ENCODE measurements around the gene LHFPL4.
"Not testable (repeated sequence)": the region's sequence is repeated elsewhere in the genome, so short reads cannot be mapped to it uniquely, and the experiment has no call there.

Gene LHFPL4

DNA sequence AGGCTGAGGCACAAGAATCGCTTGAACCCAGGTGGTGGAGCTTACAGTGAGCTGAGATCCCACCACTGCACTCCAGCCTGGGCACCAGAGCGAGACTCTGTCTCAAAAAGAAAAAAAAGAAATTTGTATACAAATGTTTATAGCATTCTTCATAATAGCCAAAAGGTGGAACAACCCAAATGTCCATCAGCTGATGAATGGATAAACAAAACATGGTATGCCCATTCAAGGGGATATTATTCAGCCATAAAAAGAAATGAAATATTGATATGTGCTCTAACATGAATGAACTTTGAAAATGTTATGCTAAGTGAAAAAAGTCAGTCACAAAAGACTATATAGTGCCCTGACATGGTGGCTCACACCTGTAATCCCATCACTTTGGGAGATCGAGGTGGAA, 11.4 kb downstream of the LHFPL4 start:
- no peak for DNase-seq

DNA sequence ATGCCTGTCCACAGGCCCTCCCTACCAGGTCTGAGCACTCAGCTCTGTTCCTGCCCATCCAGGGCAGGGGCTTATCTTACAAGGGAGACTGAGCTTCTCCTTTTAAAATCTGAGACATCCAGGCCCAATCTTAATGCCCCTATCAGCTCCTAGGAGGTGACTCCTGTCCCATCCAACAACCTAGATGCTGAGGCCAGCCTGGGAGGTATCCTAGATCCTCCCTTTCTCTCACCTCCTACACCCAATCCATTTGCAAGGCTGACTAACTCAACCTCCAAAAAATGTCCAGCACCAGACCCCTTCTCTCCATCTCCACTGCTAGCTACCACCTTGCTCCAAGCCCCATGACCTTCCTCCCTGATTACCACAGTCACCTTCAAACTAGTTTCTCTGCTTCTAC, 17.4 kb downstream of the LHFPL4 start:
- no peak for DNase-seq

DNA sequence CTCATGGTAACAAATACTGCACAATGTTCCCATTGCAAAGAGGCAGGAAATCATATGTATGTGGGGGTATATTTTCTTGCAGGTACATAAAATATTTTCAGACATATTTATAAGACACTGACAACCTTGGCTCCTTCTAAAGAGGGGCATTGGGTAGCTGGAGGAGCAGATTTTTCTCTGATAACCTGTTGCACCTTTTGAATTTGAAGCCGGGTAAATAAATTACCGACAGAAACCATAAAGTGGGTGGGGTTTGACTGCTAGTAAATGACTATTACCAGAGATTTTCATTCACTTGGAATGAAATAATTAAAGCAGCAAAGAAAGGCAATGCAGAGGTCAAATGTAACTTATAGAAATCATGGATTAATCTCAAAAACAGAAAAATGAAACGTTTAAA, 19.2 kb downstream of the LHFPL4 start:
- no peak for DNase-seq

DNA sequence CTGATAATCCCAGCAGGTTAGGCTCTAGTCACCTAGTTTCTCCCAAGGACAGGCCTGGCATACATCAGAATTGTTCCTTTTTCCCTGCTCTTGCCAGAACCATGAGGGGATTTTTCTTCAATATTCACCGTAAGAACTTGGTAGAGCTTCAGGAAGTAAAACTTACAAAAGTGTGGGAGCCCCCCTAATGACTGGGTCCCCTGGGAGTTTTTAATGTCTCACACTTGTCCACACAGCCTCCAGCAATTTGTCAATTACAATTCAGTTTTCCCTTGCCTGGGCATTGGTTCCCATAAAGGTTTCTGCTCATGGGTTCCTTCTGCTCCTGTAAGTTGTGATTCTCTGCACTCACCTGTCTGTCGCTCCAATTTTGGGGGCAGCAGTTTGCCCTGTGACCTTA, 28.5 kb downstream of the LHFPL4 start:
- DNase-seq: no peak

DNA sequence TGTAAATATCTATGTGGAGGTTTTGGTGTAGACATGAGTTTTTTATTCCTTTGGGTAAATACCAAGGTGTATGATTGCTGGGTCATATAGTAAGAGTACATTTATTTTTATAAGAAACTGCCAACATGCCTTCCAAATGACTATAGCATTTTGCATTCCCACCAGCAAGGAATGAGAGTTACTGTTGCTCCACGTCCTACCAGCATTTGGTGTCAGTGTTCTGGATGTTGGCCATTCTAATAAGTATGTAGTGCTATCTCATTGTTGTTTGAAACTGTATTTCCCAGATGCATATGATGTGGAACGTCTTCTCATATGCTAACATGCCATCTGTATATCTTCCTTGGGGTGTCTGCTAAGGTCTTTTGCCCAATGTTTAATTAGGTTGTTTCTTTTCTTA, 38.7 kb downstream of the LHFPL4 start:
- no peak for DNase-seq

DNA sequence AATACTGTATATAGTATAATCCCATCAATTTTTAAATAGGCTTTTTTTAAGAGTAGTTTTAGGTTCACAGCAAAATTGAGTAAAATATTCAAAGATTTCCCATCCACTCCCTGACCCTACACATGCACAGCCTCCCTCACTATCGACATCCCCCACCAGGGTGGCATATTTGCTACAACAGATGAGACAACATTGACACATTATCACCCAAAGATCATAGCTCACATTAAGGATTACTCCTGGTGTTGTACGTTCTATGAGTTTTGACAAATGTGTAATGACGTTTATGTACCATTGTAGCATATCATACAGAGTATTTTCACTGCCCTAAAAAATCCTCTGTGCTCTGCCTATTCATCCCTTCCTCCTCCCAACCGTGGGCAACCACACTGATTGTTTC, 39.3 kb downstream of the LHFPL4 start:
- DNase-seq: no peak

DNA sequence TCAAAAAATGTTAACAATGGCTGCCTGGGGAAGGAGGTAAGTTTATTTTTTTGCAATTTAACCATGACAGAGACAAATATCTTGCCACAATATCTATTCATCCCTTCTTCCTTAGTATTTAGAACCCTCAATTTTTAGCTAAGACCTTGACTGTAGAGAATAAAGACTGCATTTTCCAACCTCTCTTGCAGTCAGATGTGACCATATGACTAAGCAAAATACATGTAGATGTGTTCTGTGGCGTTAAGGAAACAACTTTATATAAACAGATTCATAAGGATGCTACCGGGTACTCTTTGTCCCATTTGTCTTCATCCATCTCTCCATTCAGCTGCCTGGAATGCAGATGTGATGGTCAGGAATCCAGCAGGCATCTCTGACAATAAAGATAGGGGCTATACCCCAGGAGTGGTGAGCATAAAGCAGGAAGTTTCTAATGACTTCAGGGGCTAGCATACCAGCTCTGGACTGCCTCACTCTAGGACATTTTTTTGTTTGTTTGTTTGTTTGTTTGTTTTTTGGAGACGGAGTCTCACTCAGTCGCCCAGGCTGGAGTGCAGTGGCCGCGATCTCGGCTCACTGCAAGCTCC, 41.1 kb downstream of the LHFPL4 start:
- DNase-seq: no peak

DNA sequence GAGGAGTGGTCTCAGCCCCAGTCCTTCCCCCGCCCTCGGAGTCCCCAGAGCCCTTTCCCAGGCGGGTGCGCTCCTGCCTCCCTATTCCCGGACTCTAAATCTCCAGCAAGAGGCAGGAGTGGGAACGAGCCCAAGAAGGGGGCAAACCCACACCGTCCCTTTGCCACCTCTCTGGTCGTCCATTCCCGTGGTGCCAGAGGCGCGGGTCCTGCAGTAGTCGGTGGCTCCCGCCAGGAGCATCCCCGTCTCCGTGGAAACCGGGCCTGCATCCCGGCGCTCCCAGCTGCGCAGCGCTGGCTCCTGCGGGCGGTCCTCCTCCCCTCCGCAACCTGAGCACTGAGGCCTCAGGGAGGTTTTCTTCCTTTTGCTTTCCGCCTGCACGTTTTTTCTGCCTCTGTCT, 44.8 kb downstream of the LHFPL4 start:
- peak in 13 of 51 donors; percentile 5 to 32 (median 15) for DNase-seq

DNA sequence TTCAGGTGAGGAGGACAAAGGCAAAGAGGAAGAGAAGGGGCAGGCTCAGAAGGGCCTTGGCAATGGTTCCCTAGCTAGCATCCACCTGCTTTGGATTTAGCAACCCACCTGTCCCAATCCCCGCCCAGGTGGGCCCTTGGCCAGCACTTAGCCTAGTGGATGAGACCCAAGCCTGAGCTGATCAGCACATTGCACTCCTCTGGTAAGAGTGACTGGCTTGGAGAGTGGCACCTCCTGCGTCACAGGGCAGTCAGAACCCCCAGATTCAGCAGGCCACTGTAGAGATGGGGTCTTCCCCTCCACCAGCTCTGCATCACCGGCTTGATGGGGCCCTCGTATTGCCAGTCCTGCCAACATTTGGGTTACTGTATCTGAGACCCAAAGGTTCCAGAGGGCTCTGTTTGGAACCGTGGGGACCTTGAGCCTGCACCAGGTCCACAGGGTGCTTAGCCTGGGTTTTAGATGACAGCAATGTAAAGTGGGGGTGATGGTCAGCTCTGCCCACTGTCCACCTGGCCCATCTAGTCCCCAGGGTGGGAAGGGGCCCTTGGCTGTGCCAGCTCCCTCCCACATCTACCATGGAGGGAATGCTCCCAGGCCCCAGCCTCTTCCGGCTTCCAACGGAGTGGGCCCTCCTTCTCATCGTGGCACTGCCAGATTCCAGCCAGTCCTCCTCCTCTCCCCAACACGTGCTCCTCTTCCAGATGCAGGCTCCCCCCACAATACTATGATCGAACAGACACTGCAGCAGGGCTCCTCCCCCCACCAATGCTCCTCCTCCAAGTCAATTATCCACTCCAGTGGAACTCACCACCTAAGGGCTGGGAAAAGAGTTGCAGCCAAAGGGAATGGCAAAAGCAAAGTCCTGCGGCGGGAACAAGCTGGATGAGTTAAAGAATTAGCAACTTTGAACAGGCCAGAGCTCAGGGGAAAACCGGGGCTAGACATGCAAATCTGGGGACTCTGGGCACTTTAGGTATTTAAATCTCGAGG, 45.7 kb downstream of the LHFPL4 start:
- DNase-seq: no peak

DNA sequence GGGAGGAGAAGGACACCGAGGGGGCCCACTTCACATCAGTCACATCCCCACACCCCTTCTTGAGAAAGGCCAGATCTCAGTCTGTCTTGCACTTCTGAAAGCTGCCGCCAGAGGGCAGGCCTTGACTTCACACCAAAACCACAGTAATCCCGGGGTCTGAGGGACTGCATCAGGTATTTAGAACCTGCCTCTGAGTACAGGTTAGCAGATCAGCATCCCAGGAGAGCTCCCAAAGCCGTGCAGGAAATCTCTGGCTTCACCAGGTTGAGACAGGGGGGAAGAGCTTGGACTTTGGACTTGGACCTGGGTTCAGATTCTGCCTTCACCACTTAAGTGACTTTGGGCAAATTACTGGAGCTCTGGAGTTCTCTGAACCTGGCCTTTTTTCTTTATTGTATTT, 50.3 kb downstream of the LHFPL4 start:
- peak in 34 of 51 donors; percentile 3 to 67 (median 36) for DNase-seq

DNA sequence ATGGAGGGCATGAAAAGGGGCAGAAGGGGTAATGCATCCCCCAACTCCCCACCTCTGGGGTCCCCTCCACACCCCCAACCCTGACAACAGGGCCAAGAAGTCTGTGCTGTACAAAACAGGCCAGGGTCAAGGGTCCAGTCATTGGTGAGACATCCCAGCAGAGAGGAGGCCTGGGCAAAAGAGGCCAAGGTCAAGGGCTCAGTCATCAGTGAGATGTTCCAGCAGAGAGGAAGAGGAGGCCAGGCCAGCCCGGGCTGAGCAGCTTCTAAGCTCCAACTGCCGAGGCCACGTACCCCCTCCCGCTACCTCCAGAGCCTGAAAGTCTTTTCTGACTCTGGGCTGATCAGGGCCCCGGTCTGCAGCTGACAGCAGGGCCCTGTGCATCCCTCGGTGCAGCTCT, 52.4 kb downstream of the LHFPL4 start:
- no peak for DNase-seq

DNA sequence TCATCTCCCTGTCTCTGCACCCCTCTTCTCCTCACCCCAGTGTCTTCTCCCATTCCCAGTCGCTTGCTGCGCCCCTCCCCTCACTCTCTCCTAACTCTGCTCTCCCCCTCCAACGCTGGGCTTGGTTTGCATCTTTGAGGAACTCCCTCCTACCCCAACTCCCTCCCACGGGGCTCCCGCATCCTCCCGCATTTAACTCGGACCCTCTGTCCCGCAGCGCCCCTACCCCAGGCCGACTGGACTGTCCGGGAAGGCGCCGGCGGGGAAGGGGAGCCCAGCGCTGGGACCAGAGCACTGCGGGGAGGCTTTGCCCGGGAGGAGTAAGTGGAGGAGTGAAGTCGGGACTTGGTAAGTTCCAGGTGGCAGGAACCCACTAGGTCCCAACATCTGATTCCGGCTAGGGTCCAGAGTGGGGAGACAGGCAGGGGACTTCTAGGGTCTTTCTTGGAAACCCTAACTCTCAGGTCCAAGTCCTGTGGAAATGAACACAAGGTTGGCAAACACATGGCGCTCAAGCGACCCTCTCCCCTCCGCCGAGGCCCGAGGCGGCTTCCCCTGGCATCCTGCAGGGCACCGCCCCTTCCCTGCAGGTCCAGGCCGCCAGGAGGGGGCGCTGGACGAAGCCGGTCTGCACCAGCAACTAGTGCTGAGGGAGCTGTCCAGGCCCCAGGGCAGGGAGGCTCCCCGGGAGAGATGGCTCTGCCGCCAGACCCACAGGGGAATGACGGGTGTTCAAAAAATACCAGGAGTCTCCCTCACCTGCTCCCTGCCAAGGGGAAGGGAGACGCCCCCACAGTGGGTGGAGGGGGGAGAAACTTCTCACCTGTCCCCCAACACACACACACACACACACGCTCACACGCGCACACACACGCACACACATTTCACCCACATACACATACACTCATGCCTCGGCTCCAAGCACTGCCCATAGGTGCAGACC, 53.2 kb downstream of the LHFPL4 start:
- DNase-seq: peak in 18 of 51 donors; percentile 2 to 58 (median 17)

DNA sequence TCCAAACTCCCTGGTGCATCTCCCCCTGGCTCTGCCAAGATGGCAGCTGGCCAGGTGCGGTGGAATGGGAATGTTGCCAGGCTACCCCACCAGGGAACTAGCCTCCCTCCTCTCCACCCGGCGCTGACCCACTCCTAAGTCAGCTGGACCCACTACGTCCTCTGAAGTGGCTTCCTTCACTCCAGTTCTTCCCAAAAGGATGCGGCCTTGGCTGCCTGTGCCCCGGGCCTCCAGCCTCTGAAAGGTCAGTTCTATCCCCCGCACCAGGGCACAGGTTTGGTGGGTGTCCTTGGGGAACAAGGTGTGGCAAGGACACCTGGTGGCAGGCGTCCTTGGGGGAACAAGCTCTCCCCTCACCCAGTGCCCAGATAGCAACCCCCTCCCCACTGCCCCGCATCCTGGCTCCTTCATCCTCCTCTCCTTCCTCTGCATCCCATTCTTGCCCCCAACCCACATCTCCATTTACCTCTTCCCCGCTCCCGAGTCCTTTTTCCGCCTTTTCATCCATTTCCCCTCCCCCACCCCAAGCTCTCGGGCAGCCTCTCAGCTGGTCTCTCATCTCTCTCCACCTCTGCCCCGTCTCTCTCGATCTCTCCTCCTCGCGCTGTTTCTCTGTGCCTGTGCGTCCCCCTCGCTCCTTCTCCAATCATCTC, 54.0 kb downstream of the LHFPL4 start:
- peak in 1 of 51 donors; percentile 7 for DNase-seq

DNA sequence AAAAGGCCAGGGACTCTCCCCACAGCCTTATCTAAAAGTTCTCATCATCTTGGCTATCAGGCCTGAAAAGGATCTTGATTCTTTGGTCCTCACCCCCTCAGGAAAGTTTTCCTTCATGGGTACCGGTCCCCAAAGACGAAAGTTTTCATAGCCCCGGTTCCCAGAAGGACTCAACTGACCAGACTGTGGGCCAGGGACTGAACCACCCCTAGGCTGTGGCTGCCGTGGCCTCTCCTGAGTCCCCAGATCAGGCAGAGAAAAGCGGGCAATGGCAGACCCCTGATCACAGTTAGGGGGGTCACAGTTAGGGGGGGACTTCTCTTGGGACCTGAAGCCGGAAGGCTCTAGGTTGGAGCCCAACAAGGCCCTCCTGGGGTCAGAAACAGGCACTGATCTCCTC, 54.8 kb downstream of the LHFPL4 start:
- DNase-seq: no peak

DNA sequence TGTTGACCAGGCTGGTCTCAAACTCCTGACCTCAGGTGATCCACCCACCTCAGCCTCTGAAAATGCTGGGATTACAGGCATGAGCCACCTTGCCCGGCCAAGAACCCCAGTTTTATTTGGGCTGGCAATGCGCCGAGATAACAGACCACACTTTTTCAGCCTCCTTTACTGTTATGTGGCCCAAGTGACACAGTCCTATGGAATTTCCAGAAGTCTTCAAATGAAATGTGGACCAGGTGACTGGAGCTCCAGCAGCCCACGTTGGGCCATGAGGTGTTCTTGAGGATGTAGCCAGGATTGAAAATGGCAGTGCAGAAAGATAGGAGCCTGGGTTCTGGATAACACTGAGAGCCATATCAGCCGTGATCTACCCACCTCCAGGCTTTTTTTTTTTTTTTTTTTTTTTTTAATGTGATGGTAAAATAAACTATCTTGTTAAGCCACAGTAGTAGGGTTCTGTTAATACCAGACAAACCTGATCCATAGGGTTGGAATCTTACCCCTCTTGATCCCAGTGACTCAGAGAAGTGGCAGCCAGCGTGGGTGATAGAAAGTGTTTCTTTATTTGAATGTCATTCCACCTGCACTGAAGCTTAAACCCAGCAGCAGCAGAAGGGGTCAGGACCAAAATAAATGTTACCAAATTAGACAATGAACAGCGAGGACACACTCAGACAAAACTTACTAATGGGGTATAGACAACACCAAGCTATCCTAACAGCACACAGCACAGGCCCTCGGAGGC, 55.6 kb downstream of the LHFPL4 start:
- no peak for DNase-seq

DNA sequence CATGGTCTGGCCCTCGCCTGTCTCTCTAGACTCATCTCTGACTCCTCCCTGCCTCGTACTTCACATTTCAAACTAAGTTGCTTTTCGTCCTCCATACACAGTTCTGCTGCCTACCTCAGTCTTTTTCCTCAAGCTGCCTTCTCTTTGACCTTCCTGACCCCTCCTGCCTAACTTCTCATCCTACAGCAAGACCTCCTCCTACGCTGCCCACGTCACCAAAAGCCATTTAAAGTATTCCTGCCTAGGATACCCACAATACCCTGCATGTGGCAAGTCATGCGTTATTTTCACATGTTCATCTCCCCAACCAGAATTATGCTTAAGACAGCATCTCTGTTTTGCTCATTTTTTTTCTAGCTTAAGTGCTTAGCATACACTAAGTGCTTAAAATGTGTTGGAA, 56.7 kb downstream of the LHFPL4 start:
- DNase-seq: no peak

DNA sequence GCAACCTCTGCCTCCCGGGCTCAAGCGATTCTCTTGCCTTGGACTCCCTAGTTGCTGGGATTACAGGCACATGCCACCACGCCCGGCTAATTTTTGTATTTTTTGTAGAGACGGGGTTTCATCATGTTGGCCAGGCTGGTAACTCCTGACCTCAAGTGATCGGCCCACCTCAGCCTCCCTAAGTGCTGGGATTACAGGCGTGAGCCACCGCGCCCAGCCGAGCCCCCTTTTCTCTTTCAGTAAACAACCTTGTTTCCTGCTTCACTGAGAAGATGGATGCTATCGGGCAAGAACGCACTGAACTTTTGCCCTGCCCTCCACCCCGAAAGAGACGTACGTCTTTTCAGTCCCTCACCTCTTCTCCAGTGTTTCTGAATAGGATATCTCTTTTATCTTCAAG, 59.6 kb downstream of the LHFPL4 start:
- not testable (repeated sequence) for DNase-seq

DNA sequence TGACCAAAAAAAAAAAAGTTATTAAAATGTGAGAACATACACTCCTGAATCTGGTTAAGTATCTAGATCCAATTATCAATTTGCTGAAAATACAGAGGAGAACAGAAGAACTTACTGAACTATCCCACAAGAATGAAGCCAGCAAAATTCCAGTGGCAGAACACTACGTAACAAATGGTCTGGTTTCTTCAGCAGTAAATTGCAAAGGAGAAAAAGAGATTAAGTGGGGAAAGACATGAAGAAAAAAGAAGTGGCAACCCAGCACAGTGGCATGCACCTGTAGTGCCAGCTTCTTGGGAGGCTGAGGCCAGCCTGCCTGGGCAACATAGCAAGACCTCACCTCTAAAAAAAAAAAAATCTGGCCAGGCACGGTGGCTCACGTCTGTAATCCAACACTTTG, 62.1 kb downstream of the LHFPL4 start:
- DNase-seq: no peak

DNA sequence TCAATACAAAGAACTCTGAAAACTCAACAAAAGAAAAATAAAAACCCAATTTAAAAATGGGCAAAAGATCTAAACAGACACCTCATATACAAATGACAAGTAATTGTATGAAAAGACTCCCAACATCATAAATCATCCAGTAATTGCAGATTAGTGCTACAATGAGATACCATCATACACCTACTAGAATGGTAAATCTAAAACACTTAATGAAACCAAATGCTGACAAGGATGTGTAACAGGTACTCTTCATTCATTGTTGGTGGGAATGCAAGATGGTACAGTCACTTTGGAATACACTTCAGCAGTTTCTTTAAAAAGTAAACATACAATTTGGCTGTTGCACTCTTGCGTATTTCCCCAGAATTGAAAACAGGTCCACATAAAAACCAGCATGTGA, 68.4 kb downstream of the LHFPL4 start:
- DNase-seq: no peak

DNA sequence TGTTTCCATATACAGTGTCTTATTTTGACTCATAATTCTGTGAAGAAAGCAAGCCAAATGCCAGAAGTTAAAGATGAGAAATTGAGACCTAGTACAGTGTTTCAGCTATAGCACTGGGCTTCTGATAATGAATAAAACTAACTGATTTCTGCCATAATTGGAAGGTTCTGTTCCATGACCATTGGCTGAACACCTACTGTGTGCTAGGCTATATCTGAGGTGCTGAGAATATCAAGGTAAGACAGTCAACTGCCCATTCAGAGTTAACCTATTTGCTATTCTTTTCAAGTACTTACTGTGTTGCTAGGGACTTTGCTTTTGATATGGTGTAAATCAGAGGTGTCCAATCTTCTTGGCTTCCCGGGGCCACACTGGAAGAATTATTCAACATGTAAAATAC, 73.4 kb downstream of the LHFPL4 start:
- no peak for DNase-seq

DNA sequence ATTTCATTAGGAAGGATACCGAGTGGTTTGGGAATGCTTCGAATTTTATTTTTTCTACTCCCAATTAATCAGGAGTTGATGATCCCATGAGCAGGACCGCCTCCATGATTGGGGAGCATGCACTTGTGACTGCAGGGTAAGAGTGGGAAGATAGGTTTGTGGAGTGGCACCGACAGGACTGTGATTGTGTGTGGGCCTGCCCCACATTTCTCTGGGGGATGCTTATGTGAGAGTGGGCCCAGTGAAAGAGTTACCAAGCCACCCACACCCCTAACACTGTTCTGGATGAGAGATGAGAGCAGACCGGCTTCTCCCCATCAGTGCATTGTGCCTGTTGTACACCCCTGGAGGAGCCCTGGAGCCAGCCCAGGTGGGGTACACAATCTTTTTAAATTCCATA, 76.7 kb downstream of the LHFPL4 start:
- no peak for DNase-seq
